Ascending aorta (tissue), 2 donors: Measurements from ENCODE around the gene CFAP73. TPM values are rescaled to one million over a fixed set of nuclear protein-coding genes. Genes with fewer than 3 reads are reported as not detected.
"Not testable (repeated sequence)": the region's sequence is repeated elsewhere in the genome, so short reads cannot be mapped to it uniquely, and the experiment has no call there.

ENCODE experiments used
- DNase-seq, 2 donors: peaks; one replicate each; pipeline ENCODE4 v3.0.0-alpha.2; 2019; ENCODE audit warnings: low spot score in 2 of 2
- H3K27ac ChIP-seq, 2 donors: fragments of 200-600 bp; sonication (generic); one replicate each; pipeline ENCODE4 v1.5.1; 2016 to 2017; ENCODE audit warnings: mild to moderate bottlenecking in 1 of 2
- H3K27me3 ChIP-seq: fragments of 200-600 bp; sonication (generic); one replicate; pipeline ENCODE4 v1.5.1; 2017
- H3K36me3 ChIP-seq, 2 donors: fragments of 200-600 bp; sonication (generic); one replicate each; pipeline ENCODE4 v1.5.1; 2016
- H3K4me1 ChIP-seq, 2 donors: fragments of 200-600 bp; sonication (generic); one replicate each; pipeline ENCODE4 v1.5.1; 2016 to 2017; ENCODE audit warnings: mild to moderate bottlenecking in 1 of 2
- H3K4me3 ChIP-seq, 2 donors: fragments of 200-600 bp; sonication (generic); one replicate each; pipeline ENCODE4 v1.5.1; 2016 to 2017; ENCODE audit warnings: mild to moderate bottlenecking in 1 of 2
- H3K9me3 ChIP-seq, 2 donors: fragments of 200-600 bp; sonication (generic); one replicate each; pipeline ENCODE4 v1.5.1; 2016
- CTCF ChIP-seq, 3 experiments: fragments of 200-600 bp in 2 of 3; fragments of 450-650 bp in 1 of 3; sonication (generic) in 2 of 3; IDR thresholded peaks; one replicate each; pipeline ENCODE4 v1.5.1; 2016 to 2019; ENCODE audit warnings: antibody characterized with exemption in 3 of 3, mild to moderate bottlenecking in 1 of 3, moderate library complexity in 1 of 3
- intact Hi-C: fragments of 100-400 bp; cut with DNase I; formaldehyde crosslinking; loops from one replicate; pipeline ENCODE4 v1.15.1; 2023
- total RNA-seq: library from RNA; depleted of rRNA; stranded (reverse); fragments of >200 nt; gene quantifications from one replicate; pipeline ENCODE4 v1.1.0, GENCODE V29; 2016

The CFAP73 gene
- total RNA-seq, 1 donor from 2014 or later: not detected

GRCh38 chr12:113115455-113116126, 33.9 kb upstream of the CFAP73 start:
- Histone ChIP-seq H3K9me3 (no peaks in the 10 kb centered on the region), H3K27me3 (no peaks in the 10 kb centered on the region), H3K4me1 (no peaks in the 10 kb centered on the region), H3K36me3 (no peaks in the 10 kb centered on the region), H3K4me3 (no peak overlapping the region), H3K27ac (no peak overlapping the region)
- intact Hi-C loops: no loop called here
- no peak for TF ChIP-seq CTCF (IDR thresholded peaks at IDR 0.05)
- no peak for DNase-seq

- no peaks in the 10 kb centered on the region for H3K4me1 ChIP-seq
- no peak overlapping the region for H3K4me3 ChIP-seq
- H3K36me3 ChIP-seq: no peaks in the 10 kb centered on the region
- TF ChIP-seq CTCF (IDR thresholded peaks at IDR 0.05): no peak
- intact Hi-C loops: no loop called here
- H3K27me3 ChIP-seq: no peaks in the 10 kb centered on the region
- DNase-seq: no peak
- no peaks in the 10 kb centered on the region for H3K9me3 ChIP-seq
- H3K27ac ChIP-seq: no peak overlapping the region
Measured at GRCh38 chr12:113116875-113117274, 32.6 kb upstream of the CFAP73 start.

GRCh38 chr12:113117684-113118083, 31.8 kb upstream of the CFAP73 start:
- H3K9me3 ChIP-seq, DNase-seq, intact Hi-C loops, H3K27ac ChIP-seq, H3K36me3 ChIP-seq, H3K27me3 ChIP-seq, H3K4me1 ChIP-seq, H3K4me3 ChIP-seq: not testable (repeated sequence)

- H3K36me3 ChIP-seq: no peaks in the 10 kb centered on the region
- no peaks in the 10 kb centered on the region for H3K27me3 ChIP-seq
- H3K27ac ChIP-seq: no peak overlapping the region
- H3K4me3 ChIP-seq: no peak overlapping the region
- no peaks in the 10 kb centered on the region for H3K4me1 ChIP-seq
- no peak for DNase-seq
- H3K9me3 ChIP-seq: no peaks in the 10 kb centered on the region
- intact Hi-C loops: no loop called here
- TF ChIP-seq CTCF (IDR thresholded peaks at IDR 0.05): no peak
Measured at GRCh38 chr12:113118142-113118541, 31.4 kb upstream of the CFAP73 start.

GRCh38 chr12:113119980-113120669, 29.4 kb upstream of the CFAP73 start:
- Histone ChIP-seq H3K4me3 (no peak overlapping the region), H3K36me3 (no peaks in the 10 kb centered on the region), H3K4me1 (no peaks in the 10 kb centered on the region), H3K27ac (no peak overlapping the region), H3K27me3 (no peaks in the 10 kb centered on the region), H3K9me3 (no peaks in the 10 kb centered on the region)
- DNase-seq: no peak
- TF ChIP-seq CTCF (IDR thresholded peaks at IDR 0.05): no peak
- intact Hi-C loops: no loop called here

- no peak for TF ChIP-seq CTCF (IDR thresholded peaks at IDR 0.05)
- intact Hi-C loops: no loop called here
- no peak for DNase-seq
Measured at GRCh38 chr12:113120670-113121370, 28.7 kb upstream of the CFAP73 start.

More at GRCh38 chr12:113120670-113121370, 28.7 kb upstream of the CFAP73 start:
- Histone ChIP-seq H3K9me3 (no peaks in the 10 kb centered on the region), H3K27me3 (no peaks in the 10 kb centered on the region), H3K4me3 (no peak overlapping the region), H3K36me3 (no peaks in the 10 kb centered on the region), H3K4me1 (no peaks in the 10 kb centered on the region), H3K27ac (no peak overlapping the region)
